ENCODE data around the gene OR2T10.
"Not testable (repeated sequence)": the region's sequence is repeated elsewhere in the genome, so short reads cannot be mapped to it uniquely, and the experiment has no call there.

OR2T10 gene

GRCh38 chr1:248590055-248590454 lies 7.4 kb downstream of the OR2T10 start:
- TF ChIP-seq FOXP2 (optimal IDR thresholded peaks at IDR 0.05; ENCODE audit: borderline replicate concordance, extremely low read depth, extremely low read length, insufficient read depth) (no peak), SIN3A (IDR thresholded peaks at IDR 0.05; ENCODE audit: borderline replicate concordance, insufficient read depth, low read length) (no peak), POLR2AphosphoS5 (IDR thresholded peaks at IDR 0.05; ENCODE audit: low read depth, low read length) (no peak)

GRCh38 chr1:248589334-248589733 lies 8.2 kb downstream of the OR2T10 start:
- no peak for TF ChIP-seq SIN3A (IDR thresholded peaks at IDR 0.05; ENCODE audit: borderline replicate concordance, insufficient read depth, low read length)
- TF ChIP-seq POLR2AphosphoS5 (IDR thresholded peaks at IDR 0.05; ENCODE audit: low read depth, low read length): no peak
- no peak for TF ChIP-seq FOXP2 (optimal IDR thresholded peaks at IDR 0.05; ENCODE audit: borderline replicate concordance, extremely low read depth, extremely low read length, insufficient read depth)
- no peak for TF ChIP-seq TAF1 (IDR thresholded peaks at IDR 0.05; ENCODE audit: borderline replicate concordance, insufficient read depth, low read length)
- TF ChIP-seq, protein P1, sequence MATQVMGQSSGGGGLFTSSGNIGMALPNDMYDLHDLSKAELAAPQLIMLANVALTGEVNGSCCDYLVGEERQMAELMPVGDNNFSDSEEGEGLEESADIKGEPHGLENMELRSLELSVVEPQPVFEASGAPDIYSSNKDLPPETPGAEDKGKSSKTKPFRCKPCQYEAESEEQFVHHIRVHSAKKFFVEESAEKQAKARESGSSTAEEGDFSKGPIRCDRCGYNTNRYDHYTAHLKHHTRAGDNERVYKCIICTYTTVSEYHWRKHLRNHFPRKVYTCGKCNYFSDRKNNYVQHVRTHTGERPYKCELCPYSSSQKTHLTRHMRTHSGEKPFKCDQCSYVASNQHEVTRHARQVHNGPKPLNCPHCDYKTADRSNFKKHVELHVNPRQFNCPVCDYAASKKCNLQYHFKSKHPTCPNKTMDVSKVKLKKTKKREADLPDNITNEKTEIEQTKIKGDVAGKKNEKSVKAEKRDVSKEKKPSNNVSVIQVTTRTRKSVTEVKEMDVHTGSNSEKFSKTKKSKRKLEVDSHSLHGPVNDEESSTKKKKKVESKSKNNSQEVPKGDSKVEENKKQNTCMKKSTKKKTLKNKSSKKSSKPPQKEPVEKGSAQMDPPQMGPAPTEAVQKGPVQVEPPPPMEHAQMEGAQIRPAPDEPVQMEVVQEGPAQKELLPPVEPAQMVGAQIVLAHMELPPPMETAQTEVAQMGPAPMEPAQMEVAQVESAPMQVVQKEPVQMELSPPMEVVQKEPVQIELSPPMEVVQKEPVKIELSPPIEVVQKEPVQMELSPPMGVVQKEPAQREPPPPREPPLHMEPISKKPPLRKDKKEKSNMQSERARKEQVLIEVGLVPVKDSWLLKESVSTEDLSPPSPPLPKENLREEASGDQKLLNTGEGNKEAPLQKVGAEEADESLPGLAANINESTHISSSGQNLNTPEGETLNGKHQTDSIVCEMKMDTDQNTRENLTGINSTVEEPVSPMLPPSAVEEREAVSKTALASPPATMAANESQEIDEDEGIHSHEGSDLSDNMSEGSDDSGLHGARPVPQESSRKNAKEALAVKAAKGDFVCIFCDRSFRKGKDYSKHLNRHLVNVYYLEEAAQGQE (IDR thresholded peaks at IDR 0.05; ENCODE audit: insufficient read depth in 1 of 2, low read depth in 2 of 2, low read length in 2 of 2): no peak

DNA sequence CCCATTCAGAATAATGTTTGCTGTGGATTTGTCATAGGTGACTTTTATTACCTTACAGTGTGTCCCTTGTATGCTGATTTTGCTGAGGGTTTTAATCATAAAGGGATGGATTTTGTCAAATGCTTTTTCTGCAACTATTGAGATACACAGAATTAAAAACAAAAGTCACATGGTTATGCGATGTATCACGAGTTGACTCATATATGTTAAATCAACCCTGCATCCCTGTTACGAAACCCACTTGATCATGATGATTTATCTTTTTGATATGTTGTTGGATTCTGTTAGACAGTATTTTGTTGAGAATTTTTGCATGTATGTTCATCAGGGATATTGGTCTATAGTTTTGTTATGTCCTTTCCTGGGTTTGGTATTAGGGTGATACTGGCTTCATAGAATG lies 12.2 kb downstream of the OR2T10 start:
- TF ChIP-seq, protein P1 (IDR thresholded peaks at IDR 0.05; ENCODE audit: insufficient read depth in 1 of 2, low read depth in 2 of 2, low read length in 2 of 2): no peak
- TF ChIP-seq TAF1 (IDR thresholded peaks at IDR 0.05; ENCODE audit: borderline replicate concordance, insufficient read depth, low read length) (no peak), POLR2AphosphoS5 (IDR thresholded peaks at IDR 0.05; ENCODE audit: low read depth, low read length) (no peak), SIN3A (IDR thresholded peaks at IDR 0.05; ENCODE audit: borderline replicate concordance, insufficient read depth, low read length) (no peak), FOXP2 (optimal IDR thresholded peaks at IDR 0.05; ENCODE audit: borderline replicate concordance, extremely low read depth, extremely low read length, insufficient read depth) (no peak)

DNA sequence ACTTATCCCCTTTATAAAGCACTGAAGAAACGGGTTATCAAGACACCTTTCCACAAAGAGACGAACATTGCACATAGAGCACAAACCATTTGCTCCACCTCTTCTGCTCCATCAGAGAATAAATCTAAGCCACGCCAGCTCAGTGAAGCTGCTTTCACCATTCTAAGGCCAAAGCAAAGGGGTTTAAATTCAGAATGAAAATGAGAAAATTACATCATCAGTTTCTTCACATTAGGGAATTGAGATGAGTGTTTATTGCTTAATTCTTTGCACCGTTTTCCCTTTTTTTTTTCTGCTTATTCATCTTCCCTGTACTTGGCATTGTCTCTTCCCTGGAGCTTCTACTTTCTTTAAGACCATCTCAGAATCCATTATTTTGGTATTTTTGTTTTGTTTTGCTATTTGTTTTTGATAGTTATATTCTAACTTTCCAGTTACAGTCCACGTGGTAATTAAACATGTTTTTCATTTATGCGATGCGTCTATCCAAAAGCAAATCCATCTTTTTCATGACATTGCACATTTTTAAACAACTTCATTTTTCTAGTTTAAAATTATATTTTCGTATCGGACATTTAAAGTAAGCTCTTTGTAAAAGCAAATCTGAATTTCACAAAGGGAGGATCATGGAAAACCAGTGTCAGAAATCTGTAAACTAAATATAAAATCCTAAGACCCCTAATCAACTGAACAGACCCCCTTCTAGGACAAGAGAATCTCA lies 21.1 kb downstream of the OR2T10 start:
- TF ChIP-seq SIN3A (IDR thresholded peaks at IDR 0.05; ENCODE audit: borderline replicate concordance, insufficient read depth, low read length) (no peak), TAF1 (IDR thresholded peaks at IDR 0.05; ENCODE audit: borderline replicate concordance, insufficient read depth, low read length) (no peak), POLR2AphosphoS5 (IDR thresholded peaks at IDR 0.05; ENCODE audit: low read depth, low read length) (no peak), FOXP2 (optimal IDR thresholded peaks at IDR 0.05; ENCODE audit: borderline replicate concordance, extremely low read depth, extremely low read length, insufficient read depth) (no peak)
- TF ChIP-seq, protein P1 (IDR thresholded peaks at IDR 0.05; ENCODE audit: insufficient read depth in 1 of 2, low read depth in 2 of 2, low read length in 2 of 2): no peak

DNA sequence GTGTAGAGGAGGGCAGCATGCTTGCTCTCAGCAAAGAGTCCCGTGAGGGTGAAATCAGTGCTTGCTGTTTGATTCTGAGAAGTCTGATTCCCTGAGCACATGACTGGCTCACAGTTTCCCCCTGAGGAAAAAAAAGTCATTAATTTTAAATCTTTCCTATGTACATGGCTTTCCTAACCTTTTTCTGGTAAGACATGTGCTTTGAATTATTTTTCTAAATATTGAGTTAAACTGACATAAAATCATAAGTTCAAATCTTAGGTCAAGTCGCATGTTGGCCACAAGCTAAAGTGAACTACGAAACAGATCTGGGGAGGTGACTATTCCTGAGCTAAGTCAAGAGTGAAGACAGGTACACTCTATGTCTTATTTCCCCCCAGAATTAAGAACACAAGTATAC lies 22.8 kb downstream of the OR2T10 start, which contains the start of gene OR2T34:
OR2T34 (minus strand) TSS at position 101 of the 400 bp plus-strand sequence; CDS start at position 101, 0 bp downstream.
- TF ChIP-seq, protein P1 (IDR thresholded peaks at IDR 0.05; ENCODE audit: insufficient read depth in 1 of 2, low read depth in 2 of 2, low read length in 2 of 2): not testable (repeated sequence)
- TF ChIP-seq POLR2AphosphoS5 (IDR thresholded peaks at IDR 0.05; ENCODE audit: low read depth, low read length); SIN3A (IDR thresholded peaks at IDR 0.05; ENCODE audit: borderline replicate concordance, insufficient read depth, low read length): not testable (repeated sequence)

Data from PFSK-1 (cell line).